OCI-LY7 (cell line): ENCODE data around the gene CASZ1.

Source experiments
- CTCF ChIP-seq: fragments of 200-600 bp; sonication (generic); conservative IDR thresholded peaks from 2 replicates; pipeline ENCODE4 v1.5.1; 2014; ENCODE audit warnings: mild to moderate bottlenecking, antibody characterized with exemption, low read length, moderate library complexity, mixed read lengths
- EZH2phosphoT487 ChIP-seq: fragments of 200-600 bp; sonication (generic); IDR thresholded peaks from 2 replicates; pipeline ENCODE4 v1.6.1; 2018; ENCODE audit warnings: low read depth, borderline replicate concordance, mild to moderate bottlenecking, mixed run types, antibody characterized with exemption, low read length, moderate library complexity, mixed read lengths

GRCh38 chr1:10663678-10664035, 132.8 kb downstream of the CASZ1 start:
- TF ChIP-seq CTCF (no peak), EZH2phosphoT487 (no peak)
